Heart left ventricle (tissue), 13 donors: ENCODE data around the gene CDH13.

Experiments
- POLR2A ChIP-seq, 2 donors: fragments of 450-650 bp; IDR thresholded peaks; one replicate each; pipeline ENCODE4 v1.6.1; 2017; ENCODE audit warnings: antibody characterized with exemption in 2 of 2, mild to moderate bottlenecking in 2 of 2, moderate library complexity in 2 of 2
- TF ChIP-seq, protein P1 (sequence below), 12 donors: fragments of 200-600 bp; sonication (generic) in 4 of 12; IDR thresholded peaks; one replicate each; pipeline versions ENCODE4 v1.5.0 to v1.8.0; 2018 to 2022; ENCODE audit warnings: antibody characterized with exemption in 12 of 12, mild to moderate bottlenecking in 5 of 12
- donor health status: ischemic (EF 13 %, LVEDD 7.1; RV severe dilation, severe dysfunction).
- donor health status: DM: no; HTN: yes; CAD: no.
- donor health status: DM: no; HTN: no; CAD: no.
- donor health status: ischemic (EF 25% LVEDD 6.9; RV normal size, moderate dysfunction).
- donor health status: ischemic (EF 25% LVEDD 5.7; RV mildly dilated, moderate dysfunction).
- donor health status: ischemic (EF 35%, LVEDD 5.7; RV mildly dilated, moderate dysfunction).
- donor health status: nonischemic (EF 11% LVEDD 7.7; RV severe dilation, severe dysfunction).
- donor health status: DM: yes; HTN: yes; CAD: no.
- donor health status: PGD.
- donor health status: ischemic (EF 29% LVEDD 5.4; RV normal size, mild dysfunction).
- donor health status: nonischemic (EF 23%, LVEDD 6.1; RV moderate dilation, normal function).

DNA sequence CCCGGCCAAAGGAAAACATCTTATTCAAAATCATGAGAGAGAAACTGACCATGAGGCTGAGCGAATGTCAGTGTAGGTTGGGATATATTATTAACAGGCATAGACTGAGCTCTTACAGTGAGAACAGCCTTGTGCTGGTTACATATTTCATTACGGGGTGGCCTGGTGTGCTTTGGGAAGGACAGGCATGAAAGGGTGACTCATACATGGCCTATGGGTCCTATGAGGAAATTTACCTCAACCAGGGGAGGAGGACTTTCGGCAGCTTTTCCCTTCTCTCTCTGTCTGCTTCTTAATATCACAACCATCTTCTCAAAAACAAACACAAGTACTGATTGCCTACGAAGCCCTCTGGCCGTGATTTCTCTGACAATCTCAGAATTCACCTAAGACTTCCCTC is 579.1 kb downstream of the CDH13 start:
- TF ChIP-seq POLR2A (IDR thresholded peaks at IDR 0.05), result no peak
- TF ChIP-seq, protein P1, sequence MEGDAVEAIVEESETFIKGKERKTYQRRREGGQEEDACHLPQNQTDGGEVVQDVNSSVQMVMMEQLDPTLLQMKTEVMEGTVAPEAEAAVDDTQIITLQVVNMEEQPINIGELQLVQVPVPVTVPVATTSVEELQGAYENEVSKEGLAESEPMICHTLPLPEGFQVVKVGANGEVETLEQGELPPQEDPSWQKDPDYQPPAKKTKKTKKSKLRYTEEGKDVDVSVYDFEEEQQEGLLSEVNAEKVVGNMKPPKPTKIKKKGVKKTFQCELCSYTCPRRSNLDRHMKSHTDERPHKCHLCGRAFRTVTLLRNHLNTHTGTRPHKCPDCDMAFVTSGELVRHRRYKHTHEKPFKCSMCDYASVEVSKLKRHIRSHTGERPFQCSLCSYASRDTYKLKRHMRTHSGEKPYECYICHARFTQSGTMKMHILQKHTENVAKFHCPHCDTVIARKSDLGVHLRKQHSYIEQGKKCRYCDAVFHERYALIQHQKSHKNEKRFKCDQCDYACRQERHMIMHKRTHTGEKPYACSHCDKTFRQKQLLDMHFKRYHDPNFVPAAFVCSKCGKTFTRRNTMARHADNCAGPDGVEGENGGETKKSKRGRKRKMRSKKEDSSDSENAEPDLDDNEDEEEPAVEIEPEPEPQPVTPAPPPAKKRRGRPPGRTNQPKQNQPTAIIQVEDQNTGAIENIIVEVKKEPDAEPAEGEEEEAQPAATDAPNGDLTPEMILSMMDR (IDR thresholded peaks at IDR 0.05), result no peak
